ENCODE data around the gene NLRP10.
"Not testable (repeated sequence)": the region's sequence is repeated elsewhere in the genome, so short reads cannot be mapped to it uniquely, and the experiment has no call there.

NLRP10 gene, protein sequence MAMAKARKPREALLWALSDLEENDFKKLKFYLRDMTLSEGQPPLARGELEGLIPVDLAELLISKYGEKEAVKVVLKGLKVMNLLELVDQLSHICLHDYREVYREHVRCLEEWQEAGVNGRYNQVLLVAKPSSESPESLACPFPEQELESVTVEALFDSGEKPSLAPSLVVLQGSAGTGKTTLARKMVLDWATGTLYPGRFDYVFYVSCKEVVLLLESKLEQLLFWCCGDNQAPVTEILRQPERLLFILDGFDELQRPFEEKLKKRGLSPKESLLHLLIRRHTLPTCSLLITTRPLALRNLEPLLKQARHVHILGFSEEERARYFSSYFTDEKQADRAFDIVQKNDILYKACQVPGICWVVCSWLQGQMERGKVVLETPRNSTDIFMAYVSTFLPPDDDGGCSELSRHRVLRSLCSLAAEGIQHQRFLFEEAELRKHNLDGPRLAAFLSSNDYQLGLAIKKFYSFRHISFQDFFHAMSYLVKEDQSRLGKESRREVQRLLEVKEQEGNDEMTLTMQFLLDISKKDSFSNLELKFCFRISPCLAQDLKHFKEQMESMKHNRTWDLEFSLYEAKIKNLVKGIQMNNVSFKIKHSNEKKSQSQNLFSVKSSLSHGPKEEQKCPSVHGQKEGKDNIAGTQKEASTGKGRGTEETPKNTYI

DNA sequence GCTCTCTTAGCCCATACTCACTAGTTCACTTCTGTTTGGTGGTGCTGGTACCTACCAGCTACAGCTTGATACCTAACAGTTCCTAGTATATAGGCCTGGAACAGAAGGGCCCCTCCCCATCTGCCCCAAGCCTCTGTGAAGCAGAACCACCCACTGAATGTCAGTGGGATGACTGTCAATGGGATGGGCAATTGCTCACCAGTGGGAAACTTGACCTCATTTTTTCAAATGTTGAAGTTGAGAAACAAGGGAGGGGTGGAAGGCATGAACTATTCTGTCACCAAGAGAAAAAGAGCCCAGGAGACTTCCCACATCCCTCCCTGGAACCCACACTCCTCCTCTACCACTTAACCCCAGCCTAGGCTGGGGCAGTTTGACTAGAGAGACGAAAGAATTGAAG lies at the start of gene NLRP10:
TSS of gene NLRP10 (minus strand) at position 62 of the 400 bp plus-strand sequence. CDS start 1,952 bp downstream, outside the sequence.
- no peak for FAIRE-seq

DNA sequence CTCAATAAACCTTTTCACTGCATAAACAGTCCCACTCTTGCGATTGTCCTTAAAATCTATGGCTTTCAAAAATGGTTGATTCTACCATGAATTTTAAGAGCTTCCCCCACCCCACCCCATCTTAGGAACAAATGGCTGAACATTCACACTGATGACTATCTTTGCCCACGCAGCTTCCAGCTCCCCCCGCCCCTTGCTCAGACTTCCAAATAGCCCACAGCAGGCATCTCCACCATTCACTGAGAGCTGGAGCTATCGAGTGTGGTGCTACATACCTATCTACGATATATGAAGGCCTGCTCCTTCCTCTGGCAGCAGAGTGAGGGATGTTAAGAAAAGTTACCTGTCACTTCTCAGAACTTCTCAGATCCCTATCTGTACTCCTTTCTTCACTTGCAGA lies 48.6 kb upstream of the NLRP10 start:
- no peak for FAIRE-seq

DNA sequence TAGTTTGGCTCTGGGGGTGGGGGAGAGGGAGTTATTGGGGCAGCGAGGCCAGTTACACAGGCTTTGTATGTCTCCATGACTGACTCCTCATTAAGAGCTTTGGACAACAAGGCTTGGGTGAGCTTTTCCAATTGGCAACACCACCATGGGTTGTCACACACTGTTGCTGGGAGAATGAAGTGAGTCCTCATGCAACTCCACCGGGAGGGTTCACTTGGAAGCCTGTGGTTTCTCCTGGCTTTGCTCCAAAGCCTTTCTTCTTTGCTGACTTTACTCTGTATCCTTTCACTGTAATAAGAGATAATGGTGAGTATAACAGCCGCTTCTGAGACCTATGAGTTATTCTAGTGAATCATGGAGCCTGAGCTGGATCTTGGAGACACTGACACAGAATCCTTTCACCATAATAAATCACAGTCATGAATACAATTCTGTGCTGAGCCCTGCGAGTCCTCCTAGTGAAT lies 46.8 kb upstream of the NLRP10 start:
- FAIRE-seq, result no peak

DNA sequence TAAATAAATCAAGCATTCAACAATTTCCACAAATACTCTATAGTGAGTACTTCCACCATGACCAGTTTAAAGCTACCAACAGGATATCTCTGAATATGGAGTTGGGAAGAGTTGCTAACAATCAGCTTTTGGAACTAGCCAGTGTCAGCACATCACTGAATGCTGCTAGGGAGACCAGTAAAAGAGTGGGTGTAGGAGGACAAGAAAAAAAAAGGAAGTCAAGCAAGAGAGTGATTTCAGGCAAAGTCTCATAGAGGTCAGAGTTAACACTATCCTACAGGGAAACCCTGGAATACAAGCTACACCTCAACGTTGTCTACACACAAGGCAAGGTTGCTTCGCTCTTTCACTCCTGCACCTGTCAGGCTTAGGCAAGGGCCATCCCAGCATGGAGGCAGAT lies 46.1 kb upstream of the NLRP10 start:
- no peak for FAIRE-seq

DNA sequence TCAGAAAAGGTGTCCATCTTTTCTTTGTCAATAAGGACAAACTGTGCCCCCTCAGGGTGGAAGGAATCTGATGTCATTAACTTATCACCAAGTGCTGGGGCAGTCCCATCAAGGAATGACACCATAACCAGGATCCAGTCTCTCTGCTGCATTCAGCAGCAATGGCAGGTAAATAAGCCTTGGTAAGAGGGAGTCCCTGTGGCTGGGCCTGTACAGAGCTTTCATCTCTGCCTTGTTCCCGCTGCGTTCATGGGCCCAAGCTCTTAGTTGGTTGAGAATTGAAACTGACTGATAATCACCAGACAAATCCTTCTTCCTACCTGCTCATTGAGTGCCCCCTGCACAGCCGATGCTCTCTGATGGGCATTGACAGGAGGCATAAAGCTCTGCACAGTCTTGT lies 44.6 kb upstream of the NLRP10 start:
- no peak for FAIRE-seq

DNA sequence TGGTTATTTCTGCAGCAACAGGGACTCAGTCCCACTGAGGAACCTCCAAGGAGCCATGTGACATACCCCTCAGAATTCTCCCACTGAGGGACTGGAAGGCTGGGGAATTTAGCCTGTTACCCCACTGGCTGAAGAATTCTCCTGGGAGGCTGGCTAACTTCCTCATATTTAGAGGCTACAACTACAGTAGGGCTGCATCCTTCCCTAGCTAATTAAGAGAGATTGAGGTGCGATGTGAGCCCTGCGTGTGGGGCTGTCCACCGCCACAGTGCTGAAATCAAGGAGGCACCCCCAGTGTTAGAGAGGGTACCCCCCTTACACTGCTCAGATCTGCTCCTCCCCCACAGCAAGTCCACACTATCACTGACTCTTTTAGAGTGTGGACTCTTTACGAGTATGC lies 43.0 kb upstream of the NLRP10 start:
- FAIRE-seq, result no peak

DNA sequence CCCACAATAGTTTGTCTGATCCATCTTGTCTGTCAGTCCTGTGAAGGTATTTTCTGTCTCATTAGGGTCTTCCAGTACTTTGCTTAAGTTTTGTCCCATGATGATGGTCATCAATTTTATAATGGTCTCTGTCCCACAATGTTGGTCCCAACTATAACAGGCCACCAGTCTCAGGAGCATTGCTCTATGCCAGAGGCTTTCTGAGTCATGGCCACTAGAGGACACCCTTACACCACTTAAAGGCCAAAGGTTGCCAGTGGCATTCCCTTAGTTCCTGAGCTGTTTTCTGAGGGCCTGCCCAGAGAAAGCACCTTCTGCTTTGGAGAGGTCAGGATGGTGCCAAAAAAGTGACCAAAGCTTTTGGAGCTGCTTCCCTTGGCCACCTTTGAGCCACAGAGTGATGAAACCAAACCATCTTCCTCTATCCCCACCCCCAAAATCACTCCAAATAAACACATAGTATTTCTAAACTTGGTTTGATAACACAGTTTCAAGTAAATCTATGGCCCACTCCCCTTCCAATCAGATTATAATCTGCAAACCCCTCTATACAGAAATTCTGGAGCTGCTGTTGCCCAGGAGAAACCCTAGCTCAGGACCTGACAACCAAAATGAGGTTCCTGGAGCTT lies 41.2 kb upstream of the NLRP10 start:
- peak; percentile 94 for FAIRE-seq

DNA sequence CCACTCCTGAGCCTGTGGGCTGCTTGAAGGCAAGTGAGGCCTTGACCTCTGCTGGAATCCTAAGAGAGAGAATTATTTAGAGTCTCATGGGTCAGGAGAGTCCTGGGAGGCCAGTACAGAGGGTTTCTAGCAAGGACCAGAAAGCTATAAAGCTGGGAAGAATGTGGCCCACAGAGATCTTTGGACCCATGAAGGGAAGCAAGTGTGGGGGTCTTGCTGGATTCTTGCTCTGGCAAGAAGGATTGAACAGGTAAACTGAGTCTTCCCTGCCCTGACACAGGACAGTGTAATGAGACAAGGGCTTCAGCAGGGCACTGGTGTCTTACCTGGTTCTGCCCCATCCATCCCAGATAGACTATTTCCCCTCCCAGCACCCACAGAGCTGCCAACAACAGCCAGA lies 40.3 kb upstream of the NLRP10 start:
- no peak for FAIRE-seq

DNA sequence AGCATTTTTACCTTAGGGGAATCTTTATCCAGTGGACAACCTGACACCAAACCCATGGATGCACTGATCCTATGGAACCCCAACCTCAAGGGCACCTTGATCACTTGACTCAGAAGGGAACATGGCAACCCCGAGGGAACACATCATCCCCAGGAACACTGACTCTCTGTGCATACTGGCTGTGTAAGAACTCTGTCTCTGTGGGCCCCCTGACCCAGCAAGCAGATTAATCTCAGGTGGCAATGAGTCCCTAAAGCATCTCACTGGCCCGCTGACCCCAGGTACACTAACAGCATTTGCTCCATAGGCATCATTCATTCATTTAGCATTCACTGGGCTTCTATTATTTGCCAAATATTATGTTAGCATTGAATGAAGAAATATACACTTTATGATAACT lies 38.8 kb upstream of the NLRP10 start:
- FAIRE-seq, result no peak

DNA sequence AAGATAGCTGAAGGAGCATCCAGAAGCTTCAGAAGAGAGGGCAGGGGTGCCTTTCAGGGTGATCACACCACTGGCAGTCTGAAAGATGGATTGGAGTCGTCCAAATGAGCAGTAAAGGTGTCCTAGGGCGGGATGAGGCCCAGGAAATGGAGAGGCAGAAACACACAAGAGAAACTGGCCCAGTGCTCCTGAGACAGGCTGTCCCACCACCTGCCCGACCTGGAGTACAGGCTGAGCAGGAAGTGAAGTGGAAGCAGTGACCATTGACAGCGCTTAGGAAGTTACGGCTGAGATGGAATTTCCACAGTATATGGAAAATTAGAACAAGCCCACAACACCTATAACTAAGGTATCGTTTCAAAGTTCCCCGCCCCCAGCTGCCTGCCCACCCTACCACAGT lies 37.9 kb upstream of the NLRP10 start:
- FAIRE-seq, result no peak

DNA sequence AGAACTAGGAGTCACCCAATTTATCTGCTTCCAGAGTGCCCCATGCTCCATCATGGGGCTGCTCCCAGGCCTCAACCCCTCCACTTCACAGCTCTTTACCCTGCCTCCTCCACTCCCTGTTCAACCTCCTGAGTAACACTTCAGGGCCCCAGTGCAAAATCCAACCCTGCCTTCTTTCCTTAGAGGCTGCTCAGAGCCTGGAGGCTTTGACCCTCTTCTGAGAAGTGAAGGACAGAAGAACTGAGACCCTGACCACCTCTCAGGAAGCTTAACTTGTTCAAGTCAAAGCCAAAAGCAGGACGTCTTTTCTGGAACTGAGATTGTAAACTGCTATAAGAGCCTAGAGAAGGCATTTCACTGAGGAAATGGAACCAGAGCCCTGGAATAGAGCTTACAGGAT lies 37.4 kb upstream of the NLRP10 start:
- peak; percentile 46 for FAIRE-seq

DNA sequence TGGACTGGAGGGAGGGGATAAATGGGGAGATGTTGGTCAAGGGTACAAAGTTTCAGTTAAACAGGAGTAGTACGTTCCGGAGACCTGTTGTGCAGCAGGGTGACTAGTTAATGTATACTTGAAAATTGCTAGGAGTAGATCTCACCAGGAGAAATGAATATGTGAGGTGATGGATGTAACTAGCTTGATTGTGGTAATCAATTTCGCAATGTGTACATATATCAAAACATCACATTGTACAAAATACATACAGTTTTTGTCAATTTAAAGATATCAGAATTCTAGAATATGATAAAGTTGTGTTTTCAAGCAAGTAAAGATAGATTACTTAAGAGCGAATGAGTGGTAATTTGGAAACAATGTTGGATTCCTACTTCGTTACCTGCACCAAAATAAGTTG lies 35.1 kb upstream of the NLRP10 start:
- peak; percentile 83 for FAIRE-seq

DNA sequence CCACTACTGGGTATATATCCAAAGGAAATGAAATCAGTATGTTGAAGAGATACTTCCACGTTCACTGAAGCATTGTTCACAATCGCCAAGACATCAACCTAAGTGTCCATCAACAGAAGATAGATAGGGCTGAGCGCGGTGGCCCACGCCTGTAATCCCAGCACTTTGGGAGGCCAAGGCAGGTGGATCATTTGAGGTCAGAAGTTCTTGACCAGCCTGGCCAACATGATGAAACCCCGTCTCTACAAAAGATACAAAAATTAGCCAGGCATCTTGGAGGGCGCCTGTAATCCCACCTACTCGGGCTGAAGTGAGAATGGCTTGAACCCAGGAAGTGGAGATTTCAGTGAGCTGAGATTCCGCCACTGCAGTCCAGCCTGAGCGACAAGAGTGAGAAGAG lies 34.5 kb upstream of the NLRP10 start:
- FAIRE-seq, result no peak

DNA sequence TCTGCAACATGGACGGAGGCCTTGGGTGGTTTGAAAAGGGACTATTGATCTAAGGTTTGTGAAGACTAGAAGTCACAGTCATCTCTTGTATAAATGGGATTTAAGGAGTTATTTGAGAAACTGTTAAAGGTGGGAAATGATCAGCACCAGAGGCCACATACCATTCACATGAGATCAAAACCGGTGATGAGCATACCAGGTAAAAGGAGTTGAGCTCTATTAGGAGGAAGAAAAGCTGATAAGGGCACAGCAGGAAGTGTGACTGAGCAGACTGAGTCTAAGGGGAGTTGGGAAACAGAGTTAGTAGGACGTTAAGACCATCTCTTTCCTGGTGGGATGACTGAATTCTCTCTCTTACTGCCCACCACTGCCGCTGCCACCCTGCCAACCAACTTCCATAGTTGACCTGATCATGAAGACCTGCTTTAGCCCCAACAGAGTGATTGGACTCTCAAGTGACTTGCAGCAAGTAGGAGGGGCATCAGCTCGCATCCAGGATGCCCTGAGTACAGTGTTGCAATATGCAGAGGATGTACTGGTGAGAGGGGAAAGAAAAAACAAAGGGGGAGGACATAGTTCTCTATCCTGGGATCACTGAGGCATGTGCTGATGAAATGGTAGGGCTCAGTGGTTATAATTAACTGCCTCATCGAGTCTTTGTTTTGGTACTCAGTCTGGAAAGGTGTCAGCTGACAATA lies 29.5 kb upstream of the NLRP10 start:
- FAIRE-seq, result no peak

DNA sequence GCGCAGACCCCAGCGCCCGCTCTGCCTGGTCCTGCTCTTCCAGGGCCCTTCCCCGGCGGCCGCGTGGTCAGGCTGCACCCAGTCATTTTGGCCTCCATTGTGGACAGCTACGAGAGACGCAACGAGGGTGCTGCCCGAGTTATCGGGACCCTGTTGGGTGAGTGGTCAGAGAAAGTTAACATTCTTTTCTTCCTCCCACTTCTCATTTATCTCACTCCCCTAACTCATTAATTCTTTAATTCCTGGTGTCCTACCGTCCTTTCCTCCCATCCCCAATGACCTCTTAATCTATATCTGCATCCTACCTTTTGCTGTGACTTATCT lies 22.3 kb upstream of the NLRP10 start:
- not testable (repeated sequence) for FAIRE-seq

DNA sequence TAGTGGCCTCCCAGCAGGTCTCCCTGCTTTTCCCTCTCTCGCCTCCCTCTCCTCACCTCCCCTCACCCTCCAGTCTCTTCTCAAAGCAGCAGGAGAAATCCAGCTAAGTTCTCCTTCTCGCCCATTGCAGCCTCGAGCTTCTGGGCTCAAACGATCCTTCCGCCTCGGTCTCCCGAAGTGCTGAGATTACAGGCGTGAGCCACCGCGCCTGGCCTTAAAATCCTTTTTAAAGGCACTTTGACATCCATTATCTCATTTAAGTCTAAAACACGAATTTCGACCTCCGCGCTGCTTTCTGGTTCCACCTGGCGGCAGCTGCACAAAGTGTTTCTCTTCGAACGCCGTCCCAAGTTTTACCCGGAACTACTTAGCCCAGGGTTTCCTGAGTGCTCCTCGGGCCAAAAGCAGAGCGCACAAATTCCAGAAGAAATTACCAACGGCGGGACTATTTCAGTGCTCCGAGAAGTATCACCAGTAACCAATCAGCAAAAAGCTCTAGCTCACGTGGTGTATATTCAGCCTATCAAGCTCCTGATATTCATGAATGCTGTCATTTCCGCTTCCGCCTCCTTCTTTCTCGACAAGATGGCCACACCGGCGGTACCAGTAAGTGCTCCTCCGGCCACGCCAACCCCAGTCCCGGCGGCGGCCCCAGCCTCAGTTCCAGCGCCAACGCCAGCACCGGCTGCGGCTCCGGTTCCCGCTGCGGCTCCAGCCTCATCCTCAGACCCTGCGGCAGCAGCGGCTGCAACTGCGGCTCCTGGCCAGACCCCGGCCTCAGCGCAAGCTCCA lies 21.7 kb upstream of the NLRP10 start, which contains the start of gene EIF3F:
TSS of gene EIF3F (plus strand) at position 570 of the 792 bp plus-strand sequence. CDS start at position 586, 16 bp downstream.
- FAIRE-seq, result peak; percentile 98

DNA sequence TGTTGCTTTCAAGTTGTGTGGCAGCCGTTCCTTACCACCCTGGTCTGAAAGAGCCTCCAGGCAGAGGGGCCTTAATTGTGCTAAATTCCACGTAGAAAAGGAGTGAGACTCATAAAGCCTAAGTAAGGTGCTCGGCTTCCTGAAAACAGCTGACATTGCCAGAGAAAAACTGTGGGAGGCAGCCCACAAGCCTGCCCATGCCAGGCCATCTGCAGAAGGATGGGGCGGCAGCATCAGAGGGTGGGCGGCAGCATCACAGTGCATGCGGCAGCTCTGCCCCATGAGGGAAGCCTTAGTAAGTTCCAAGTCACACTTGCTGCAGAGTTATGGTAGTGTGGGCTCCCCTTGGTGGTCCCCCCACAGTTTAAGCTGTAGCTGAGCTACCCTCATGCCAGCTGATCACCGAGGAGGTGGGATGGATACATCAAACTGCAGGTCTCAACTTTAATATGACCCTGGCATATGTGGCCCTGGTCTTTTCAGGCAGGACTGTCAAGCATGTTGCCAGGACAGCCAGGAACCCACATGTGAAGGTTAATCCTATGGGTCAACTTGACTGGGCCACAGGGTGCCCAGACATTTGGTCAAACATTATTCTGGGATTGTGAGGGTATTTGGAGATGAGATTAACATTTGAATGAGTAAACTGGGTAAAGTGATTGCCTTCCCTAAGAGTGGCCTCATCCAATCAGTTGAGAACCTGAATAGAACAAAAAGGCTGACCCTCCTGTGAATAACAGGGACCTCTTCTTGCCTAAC lies 18.8 kb upstream of the NLRP10 start:
- no peak for FAIRE-seq

DNA sequence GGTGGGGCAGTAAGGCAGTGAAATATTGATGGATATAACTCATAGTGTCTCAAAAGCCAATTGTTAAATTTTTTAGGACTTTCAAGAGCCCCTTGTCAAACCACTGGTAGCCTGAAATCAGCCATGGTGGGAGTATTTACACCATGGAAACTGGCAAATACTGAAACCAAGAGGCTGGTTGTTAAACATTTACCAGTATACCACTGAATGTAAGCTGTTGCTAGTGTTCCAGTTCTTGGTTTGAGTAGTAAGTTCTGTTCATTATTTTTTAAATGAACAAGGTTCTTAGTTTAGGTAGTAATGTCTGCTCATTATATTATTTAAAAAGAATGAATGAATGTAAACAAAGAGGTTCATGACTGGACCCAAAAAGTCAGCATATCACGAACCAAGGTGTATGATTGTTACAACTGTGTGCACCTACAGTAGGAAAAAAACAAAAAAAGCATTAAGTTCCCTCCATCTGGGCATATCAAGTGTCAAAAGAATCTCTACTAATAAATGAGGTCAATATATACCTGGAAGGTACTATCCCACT lies 17.4 kb upstream of the NLRP10 start:
- FAIRE-seq, result no peak

DNA sequence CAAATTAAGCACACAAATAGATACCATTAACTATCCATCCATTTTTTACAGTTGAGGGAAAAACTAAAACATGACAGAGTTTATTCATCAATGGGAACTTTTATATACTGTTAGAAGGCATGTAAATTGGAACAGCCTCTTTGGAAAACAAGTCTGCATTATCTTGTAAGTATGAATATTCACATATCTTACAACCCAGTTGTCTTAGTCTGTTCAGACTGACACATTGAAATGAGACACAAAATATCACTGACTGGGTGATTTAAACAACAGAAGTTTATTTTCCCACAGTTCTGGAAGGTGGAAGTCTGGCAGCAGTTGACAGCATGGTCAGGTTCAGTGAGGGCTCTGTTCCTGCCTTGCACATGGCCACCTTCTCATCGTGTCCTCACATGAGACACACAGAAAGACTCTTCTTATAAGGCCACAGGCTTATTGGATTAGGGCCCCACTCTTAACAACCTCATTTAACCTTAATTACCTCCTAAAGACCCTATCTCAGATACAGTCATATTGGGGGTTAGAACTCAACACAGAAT lies 16.4 kb upstream of the NLRP10 start:
- FAIRE-seq, result no peak

DNA sequence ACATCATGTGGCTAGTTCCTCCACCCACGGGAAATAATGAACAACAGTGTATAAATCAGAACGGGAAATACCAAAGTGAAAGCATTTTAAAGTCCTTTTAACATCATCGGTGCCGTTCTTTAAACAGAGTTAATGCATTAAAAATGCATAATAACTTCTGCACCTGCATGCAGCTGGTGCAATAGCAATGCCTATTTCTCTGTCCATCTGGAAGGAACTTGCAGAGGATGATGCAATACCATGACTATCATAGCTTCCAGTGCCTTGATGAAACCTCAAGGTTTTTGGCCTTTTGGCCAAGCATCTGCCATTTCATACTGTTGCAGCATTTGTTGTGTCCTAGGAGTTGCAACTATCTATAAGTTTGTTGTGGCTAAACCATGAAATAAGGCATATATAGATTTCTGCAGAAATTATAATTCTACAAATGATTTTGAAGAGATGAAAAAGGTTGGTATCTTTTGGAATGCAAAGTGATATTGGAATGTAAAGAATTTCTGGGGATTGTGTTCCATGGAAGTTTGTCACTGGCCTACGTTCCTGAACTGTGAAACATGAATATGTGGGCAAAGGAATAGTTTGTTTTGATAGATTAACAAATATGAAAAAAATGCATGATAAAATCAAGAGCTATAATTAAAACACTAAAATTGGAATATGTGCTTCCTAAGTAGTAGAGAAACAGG lies 12.1 kb upstream of the NLRP10 start:
- no peak for FAIRE-seq

DNA sequence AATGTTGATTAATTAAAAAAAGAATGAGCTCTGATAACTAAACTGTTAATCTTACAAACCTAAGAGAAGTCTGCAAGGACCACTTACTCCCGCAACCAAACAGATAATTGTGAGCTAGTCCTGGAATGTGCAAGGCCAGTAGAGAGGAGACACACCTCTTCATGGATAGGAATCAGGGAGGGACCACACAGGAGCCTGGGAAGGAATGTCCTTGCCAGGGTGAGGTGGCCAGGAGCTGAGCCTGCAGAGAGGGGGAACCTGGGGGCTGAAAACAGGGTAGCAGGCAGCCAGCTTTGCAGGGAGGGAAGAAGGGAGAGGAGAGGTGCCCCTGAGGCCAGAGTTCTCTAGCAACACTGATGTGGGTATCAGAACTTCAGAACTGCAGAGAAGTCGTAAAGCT lies 9.4 kb upstream of the NLRP10 start:
- FAIRE-seq, result no peak

Data from G401.6 (cell line).